Measurements from ENCODE around the gene MEI1. TPM values are rescaled to one million over a fixed set of nuclear protein-coding genes. Genes with fewer than 3 reads are reported as not detected.

Gene MEI1
- total and polyA plus RNA-seq, 4 donors = 3.4 to 18.0 (median 6.7) TPM

GRCh38 chr22:41840216-41840615 is 140.9 kb downstream of the MEI1 start:
- DNase-seq (no peak), ATAC-seq (ENCODE audit: insufficient read depth, low FRiP score) (no peak)
- WGBS, 2 donors = 88 to 93% methylated on average over 5 of the region's 5 CpGs
- H3K4me1 ChIP-seq (ENCODE audit: control insufficient read depth in 5 of 5, insufficient read depth in 5 of 5, low read length in 5 of 5) = peaks cover 0 to 34% (median 4%) of the 10 kb centered on the region in 5 donors
- H3K36me3 ChIP-seq (ENCODE audit: control insufficient read depth in 4 of 4, insufficient read depth in 4 of 4, low read length in 4 of 4) = peaks cover 3 to 21% (median 7%) of the 10 kb centered on the region in 4 donors
- no peak overlapping the region for H3K9ac ChIP-seq (ENCODE audit: insufficient read depth in 1 of 2, low read length in 2 of 2)
- H3K4me3 ChIP-seq = no peak overlapping the region
- peak overlapping the region in 1 of 2 donors; percentile 54 for H3K27ac ChIP-seq (ENCODE audit: low read depth in 1 of 2, low read length in 1 of 2)
- H3K27me3 ChIP-seq (ENCODE audit: control insufficient read depth in 3 of 3, insufficient read depth in 3 of 3, low read length in 2 of 3) = no peaks in the 10 kb centered on the region
- H3K9me3 ChIP-seq (ENCODE audit: control insufficient read depth in 4 of 4, insufficient read depth in 3 of 4, low read length in 3 of 4) = no peaks in the 10 kb centered on the region
- no peak for TF ChIP-seq CTCF (IDR thresholded peaks at IDR 0.05; ENCODE audit: control extremely low read depth, extremely low read depth)

- WGBS, 2 donors = 58 to 73% methylated on average over 3 of the region's 3 CpGs
- no peaks in the 10 kb centered on the region for H3K27me3 ChIP-seq (ENCODE audit: control insufficient read depth in 3 of 3, insufficient read depth in 3 of 3, low read length in 2 of 3)
- H3K9me3 ChIP-seq (ENCODE audit: control insufficient read depth in 4 of 4, insufficient read depth in 3 of 4, low read length in 3 of 4) = no peaks in the 10 kb centered on the region
- DNase-seq = no peak
- peak overlapping the region in 1 of 2 donors; percentile 51 for H3K27ac ChIP-seq (ENCODE audit: low read depth in 1 of 2, low read length in 1 of 2)
- TF ChIP-seq CTCF (IDR thresholded peaks at IDR 0.05; ENCODE audit: control extremely low read depth, extremely low read depth) = no peak
- no peak overlapping the region for H3K9ac ChIP-seq (ENCODE audit: insufficient read depth in 1 of 2, low read length in 2 of 2)
- H3K4me3 ChIP-seq = no peak overlapping the region
- ATAC-seq (ENCODE audit: insufficient read depth, low FRiP score) = no peak
- peaks cover 0 to 43% (median 12%) of the 10 kb centered on the region in 5 donors for H3K4me1 ChIP-seq (ENCODE audit: control insufficient read depth in 5 of 5, insufficient read depth in 5 of 5, low read length in 5 of 5)
- H3K36me3 ChIP-seq (ENCODE audit: control insufficient read depth in 4 of 4, insufficient read depth in 4 of 4, low read length in 4 of 4) = peaks cover 3 to 15% (median 6%) of the 10 kb centered on the region in 4 donors
These were observed 141.9 kb downstream of the MEI1 start for GRCh38 chr22:41841085-41841712.

- WGBS, 2 donors = 86 to 93% methylated on average over 8 of the region's 8 CpGs
- Histone ChIP-seq H3K4me1 (ENCODE audit: control insufficient read depth in 5 of 5, insufficient read depth in 5 of 5, low read length in 5 of 5) (peaks cover 0 to 48% (median 18%) of the 10 kb centered on the region in 5 donors), H3K9ac (ENCODE audit: insufficient read depth in 1 of 2, low read length in 2 of 2) (no peak overlapping the region), H3K27ac (ENCODE audit: low read depth in 1 of 2, low read length in 1 of 2) (peak overlapping the region in 1 of 2 donors; percentile 57), H3K36me3 (ENCODE audit: control insufficient read depth in 4 of 4, insufficient read depth in 4 of 4, low read length in 4 of 4) (peaks cover 3 to 14% (median 4%) of the 10 kb centered on the region in 4 donors), H3K4me3 (no peak overlapping the region), H3K27me3 (ENCODE audit: control insufficient read depth in 3 of 3, insufficient read depth in 3 of 3, low read length in 2 of 3) (no peaks in the 10 kb centered on the region), H3K9me3 (ENCODE audit: control insufficient read depth in 4 of 4, insufficient read depth in 3 of 4, low read length in 3 of 4) (no peaks in the 10 kb centered on the region)
- no peak for ATAC-seq (ENCODE audit: insufficient read depth, low FRiP score)
- TF ChIP-seq CTCF (IDR thresholded peaks at IDR 0.05; ENCODE audit: control extremely low read depth, extremely low read depth) = no peak
- DNase-seq = no peak
These were observed 144.0 kb downstream of the MEI1 start for GRCh38 chr22:41842996-41843970.

Measured in lung (tissue), 12 donors.